NK-92 (cell line): ENCODE measurements around the gene MTHFR.

Experiments used
- DNase-seq: peaks from one replicate; lab custom pipeline; 2025; ENCODE audit not compliant: unreplicated experiment; lab: John Stamatoyannopoulos, UW

Gene MTHFR

DNA sequence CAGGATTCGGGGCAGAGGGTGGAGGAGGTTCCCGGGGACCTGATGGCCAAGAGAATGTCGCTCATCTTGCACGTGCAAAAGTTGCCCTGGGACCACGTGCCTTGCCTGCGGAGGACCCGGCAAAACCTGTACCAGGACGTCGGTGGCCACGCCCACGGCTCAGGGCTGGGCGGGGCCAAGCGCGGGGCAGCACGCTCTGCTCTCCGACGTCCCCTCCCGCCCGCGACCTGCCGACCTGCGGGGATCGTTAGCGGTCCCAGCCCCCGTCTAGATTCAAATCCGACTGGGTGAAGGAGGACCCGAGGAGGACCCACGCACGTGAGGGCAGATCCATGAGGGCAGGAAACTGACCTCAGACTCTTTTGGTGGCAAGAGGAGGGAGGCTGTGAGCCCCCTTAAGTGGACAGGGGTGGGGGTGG is 43.8 kb downstream of the MTHFR start, which contains the start of gene C1orf167:
Gene C1orf167, plus strand, starts transcription at position 206 of the 419 bp plus-strand sequence. CDS start 2,208 bp downstream, outside the sequence.
- DNase-seq, result no peak

DNA sequence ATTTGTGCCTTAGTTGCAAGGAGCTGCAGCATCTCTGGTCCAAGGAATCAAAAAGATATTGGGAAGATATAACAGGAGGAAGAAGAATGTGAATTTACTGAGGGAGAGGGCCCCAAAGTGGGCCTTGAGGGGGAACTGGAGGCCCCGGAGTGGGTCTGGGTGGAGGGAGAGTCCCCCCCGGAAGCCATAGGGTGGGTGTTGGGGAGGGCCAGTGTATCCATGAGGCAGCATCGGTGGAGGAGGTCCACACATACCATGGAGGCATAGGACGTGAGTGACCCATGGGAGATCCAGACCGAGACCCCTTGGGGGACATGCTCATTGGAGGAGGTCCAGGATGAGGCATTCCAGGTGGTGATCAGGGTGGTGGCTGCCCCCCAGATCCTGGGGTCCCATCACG is 44.5 kb downstream of the MTHFR start:
- no peak for DNase-seq

DNA sequence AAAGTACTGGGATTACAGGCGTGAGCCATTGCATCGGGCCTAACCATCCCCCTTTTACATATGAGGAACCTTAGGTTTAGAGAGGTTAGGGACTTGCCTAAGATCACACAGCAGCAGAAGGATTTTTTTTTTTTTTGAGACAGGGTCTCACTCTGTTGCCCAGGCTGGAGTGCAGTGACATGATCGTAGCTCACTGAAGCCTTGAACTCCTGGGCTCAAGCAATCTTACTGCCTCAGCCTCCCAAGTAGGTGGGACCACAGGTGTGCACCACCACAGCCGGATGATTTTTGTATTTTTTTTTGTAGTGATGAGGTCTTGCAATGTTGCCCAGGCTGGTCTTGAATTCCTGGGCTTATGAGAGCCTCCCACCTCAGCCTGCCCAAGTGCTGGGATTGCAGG is 46.0 kb downstream of the MTHFR start:
- no peak for DNase-seq

DNA sequence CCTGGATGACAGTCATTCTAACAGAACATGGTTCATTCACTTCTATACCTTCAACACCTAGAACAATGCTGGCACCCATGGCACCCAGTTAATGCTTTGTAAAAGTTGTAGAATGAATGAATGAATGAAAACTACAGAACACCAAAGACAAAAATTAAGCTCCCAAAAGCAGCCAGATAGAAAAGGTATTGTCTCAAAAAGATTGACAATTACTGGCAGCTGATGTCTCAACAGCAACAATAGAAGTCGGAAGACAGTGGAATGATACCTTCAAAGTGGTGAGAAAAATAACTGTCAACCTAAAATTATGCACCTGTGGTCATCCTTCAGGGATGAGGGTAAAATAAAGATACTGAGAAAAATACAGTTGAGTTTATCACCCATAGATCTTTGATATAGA is 48.7 kb downstream of the MTHFR start:
- DNase-seq, result no peak

DNA sequence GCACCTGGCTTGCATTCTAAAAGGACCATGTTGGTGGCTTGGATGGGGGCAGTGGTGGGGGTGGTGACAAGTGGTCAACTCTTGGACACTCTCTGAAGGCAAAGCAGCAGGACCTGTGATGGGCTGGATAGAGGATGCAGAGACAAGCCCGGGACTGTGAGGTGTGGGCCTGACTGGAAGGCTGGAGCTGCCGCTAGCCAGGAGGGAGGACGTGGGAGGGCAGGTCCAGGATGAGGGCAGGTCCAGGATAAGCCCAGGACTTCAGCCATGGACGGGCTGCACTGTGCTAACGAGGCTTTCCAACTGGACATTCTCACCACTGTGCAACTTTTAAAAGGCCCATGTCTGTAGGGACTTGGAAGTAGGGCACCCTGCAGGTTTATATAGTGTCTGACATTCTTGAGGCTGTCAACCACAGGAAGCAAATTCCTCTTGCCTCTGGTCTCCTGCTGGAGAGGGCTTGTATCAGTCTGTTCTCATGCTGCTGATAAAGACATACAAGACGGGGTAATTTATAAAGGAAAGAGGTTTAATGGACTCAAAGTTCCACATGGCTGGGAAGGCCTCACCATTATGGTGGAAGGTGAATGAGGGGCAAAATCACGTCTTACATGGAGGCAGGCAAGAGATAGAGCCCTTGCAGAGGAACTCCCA is 52.1 kb downstream of the MTHFR start:
- DNase-seq, result no peak

DNA sequence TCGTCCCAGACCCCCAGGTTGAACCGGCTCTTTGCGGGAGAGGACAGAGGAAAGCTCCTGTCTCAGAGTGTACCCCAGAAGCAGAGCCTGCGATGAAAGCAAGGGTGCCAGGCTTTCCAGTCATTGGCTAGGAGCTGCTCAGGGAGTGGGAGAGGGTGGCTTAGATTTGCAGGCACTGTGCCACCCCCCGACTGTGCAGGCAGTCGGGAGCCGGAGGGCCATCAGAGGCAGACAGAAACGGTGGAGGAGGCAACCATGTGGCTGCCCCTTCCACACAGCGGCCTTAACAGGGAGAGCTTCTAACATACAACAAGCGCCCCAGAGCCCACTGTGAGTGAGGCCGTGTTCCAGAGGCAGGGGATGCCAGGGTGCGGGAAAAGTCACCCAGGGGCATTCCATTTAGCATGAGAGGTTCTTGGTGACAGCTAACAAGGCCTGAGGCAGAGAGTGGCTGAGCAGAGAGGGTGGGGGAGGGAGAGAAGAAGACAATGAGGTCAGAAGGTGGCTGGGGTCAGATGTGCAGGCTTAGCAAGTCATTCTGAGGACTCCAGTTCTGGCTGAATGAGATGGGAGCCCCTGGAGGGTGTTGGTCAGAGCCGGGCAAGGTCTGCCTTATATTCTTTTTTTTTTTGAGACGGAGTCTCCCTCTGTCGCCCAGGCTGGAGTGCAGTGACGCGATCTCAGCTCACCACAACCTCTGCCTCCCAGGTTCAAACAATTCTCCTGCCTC is 53.2 kb downstream of the MTHFR start:
- DNase-seq, result no peak

DNA sequence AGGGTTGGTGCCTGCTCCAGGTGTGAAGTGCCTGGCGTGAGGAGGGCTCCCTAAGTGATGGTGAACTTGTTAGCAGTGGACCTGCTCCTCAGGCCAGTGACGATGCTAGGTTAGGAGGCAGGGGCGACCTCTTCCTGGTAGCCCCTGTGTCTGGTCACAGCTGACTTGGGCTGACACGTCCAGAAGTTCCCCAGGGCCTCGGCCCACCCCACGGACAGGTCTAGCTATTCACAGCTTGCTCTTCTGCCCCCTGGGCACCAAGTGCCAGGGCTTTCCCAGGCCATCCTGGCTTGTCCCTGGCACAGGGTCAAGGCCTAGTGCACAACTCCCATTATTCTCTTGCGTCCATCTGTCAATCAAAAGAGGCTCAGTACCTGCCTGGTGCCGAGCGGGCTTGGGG is 54.7 kb downstream of the MTHFR start:
- DNase-seq, result no peak

DNA sequence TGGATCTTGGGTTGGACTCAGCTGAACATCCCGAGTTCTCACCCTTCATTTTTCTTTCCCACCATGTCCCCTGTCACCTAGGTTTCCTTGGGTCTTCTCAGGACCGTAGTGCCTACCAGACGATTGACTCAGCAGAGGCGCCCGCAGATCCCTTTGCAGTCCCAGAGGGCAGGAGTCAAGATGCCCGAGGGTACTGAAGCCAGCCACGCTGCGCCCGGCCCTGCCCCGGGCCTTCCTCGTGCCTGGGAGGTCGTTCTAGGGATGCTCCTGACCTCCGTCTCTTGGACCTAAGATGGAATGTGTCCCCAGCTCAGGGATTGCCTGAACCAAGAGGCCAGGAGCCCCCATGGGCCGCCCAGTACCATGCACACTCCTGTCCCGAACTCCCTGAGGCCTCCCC is 55.8 kb downstream of the MTHFR start:
- DNase-seq, result no peak

DNA sequence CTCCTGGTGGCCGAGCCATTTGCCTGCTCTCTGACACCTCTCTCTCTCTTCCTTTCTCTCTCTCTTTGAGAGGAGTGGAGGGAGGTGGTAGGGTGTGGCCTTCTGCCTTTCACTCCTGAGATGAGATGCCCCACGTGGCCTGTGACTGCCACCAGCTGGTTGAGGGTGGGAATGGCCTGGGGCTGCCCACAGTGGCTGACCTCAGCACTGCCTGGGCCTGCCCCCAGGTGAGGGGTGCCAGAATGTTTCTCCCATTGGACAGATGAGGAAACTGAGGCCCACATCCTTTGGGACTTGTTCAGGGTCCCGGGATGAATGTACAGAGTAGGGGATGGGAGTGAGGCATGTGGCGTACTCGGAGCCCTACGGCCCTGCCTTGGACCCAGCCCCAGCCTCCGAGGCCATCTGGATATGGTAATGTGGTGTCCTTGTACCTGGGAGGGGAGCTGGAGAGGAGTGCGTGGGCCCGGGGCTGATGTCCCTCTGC is 56.5 kb downstream of the MTHFR start:
- no peak for DNase-seq

DNA sequence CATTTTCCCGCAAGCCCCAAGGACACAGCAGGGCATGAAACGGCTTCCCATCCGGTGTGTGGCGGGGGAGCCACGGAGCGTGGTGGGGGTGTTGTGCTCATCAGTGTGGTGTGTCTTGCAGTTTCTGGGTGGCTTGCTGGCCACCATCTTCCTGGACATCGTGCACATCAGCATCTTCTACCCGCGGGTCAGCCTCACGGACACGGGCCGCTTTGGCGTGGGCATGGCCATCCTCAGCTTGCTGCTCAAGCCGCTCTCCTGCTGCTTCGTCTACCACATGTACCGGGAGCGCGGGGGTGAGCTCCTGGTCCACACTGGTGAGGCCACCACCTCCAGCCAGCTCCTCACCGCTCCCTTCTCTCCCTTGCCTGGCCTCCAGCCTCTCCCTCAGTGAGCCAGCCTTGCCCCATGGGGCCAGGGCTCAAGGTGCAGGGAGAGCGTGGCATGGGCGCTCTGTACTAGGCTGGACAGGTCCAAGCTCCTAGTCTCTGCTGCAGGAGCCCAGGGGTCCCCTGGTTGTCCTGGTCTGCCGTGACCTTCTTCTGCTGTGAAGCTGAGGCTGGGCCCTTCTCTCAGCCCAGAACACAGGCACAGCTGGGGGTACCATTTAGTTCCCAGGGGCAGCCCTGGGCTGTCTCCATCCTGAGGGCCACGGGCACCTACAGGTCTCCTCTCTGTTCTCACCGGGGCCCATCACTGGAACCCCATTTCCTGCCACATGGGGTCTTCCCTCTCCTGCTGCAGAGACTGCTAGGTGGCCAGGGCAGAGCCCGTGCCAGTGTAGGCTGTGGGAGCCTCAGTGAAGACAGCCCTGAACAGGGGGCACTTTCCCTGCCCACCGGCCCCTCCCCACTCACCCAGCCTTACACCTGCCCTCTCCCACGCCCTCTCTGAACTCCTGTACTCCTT is 57.2 kb downstream of the MTHFR start:
- no peak for DNase-seq

DNA sequence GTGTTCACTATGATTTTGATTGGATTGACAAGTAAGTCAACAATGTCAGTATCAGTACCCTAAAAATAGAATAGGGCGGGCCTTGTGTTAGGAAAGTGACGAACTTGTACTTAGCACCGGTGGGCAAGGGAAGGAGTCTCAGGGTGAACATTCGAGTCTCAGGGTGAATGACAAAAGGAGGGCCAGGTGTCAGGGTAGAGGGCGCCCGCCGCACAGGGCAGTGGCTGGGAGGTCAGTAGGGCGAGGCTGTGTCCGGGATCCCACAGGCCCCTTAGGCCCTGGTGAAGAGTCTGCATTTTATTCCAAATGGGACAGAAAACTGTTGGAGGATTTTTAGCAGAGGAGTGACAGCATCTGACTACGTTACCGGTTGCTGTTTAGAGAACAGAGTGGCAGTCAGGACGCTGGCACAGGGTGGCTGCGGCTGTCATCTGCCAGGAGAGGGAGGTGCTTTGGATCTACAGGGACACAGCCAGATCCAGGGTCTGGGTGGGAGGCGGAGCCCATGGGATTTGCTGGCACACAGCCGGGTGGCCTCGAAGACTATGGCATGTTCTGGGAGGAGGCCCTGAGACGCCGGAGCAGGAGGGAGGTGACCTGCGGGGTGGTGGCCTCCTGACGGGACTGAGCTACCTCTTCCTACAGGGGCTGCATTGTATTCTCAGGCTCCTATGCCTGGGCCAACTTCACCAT is 58.8 kb downstream of the MTHFR start:
- DNase-seq, result no peak

DNA sequence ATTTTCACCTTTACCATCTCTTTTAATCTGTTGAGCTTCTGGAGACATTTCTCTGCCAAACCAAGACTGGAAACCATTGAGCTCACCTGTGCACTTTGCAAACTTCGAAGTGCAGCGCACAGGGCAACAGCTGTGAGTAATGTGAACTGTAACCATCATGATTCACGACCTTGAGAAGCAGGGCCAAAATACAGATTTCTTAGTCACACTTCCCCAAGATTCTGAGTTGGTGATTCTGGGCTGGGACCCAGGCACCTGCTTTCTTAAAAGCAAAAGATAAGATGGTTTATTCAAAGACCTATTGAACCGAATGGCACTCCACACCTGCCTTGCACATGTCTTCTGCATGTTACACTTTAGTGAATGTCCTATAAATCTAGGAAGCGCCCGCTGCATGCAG is 59.7 kb downstream of the MTHFR start:
- no peak for DNase-seq

DNA sequence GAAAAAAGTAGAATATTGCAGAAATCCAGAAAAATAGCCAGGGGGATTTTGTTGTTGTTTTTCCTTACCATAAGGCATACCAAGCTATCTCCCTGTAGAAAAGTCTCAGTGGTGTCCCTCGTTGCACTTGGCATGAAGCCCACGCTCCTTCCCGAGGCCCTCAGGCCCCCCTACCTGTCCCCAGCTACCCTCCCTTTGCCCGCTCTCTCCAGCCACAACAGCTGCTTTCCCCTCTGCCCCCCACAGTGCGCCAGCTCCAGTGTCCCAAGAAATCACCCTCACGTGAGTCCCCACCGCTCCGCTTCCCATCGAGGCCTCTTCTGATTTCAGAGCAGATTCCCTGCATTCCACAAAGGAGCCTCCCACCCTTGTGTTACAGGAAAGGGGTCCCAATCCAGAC is 61.5 kb downstream of the MTHFR start:
- no peak for DNase-seq

DNA sequence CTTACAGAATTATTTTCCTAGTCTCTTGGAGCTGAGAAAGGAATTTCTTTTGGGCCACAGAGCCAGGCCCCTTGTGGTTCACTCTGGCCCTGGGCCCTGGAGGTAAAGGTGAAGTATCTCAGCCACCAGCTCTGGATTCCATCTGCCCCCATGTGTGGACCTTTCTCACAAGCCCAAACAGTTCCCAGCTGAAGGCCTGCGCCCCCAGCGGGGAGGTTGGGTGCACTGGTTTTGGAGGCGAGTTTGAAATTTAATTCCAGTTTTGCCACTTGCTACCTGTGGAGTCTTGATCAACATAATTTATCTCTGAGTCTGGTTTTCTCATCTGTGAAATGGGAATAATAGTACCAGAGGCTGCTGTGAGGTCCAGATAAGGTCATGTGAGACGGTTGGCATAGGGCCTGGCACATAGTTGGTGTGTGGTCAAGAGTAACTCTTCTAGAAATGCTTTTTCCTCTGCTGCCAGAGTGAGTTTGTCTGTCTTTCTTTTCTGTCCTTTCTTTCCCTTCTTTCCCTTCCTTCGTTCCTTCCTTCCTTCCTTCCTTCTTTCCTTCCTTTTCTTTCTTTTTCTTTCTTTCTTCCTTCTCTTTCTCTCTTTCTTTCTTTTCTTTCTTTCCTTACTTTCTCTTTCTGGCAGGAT is 63.7 kb downstream of the MTHFR start:
- DNase-seq, result no peak

DNA sequence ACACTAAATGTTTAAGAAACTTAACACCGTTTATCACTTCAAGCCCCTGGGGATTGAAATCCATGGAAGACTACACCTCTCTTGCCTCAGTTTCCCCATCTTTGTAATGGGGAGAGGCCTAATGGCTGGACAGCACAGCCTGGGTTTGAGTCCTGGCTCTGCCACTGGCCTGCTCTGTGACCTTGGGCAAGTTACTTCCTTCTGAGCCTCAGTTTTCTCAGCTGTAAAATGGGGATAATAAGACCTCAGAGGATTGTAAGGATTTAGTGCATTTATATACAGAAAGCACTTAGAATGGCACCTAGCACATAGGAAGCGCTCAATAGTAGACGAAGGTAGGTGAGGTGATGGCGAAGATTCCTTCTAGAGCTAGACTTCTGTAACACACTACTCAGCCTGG is 64.3 kb downstream of the MTHFR start:
- no peak for DNase-seq

DNA sequence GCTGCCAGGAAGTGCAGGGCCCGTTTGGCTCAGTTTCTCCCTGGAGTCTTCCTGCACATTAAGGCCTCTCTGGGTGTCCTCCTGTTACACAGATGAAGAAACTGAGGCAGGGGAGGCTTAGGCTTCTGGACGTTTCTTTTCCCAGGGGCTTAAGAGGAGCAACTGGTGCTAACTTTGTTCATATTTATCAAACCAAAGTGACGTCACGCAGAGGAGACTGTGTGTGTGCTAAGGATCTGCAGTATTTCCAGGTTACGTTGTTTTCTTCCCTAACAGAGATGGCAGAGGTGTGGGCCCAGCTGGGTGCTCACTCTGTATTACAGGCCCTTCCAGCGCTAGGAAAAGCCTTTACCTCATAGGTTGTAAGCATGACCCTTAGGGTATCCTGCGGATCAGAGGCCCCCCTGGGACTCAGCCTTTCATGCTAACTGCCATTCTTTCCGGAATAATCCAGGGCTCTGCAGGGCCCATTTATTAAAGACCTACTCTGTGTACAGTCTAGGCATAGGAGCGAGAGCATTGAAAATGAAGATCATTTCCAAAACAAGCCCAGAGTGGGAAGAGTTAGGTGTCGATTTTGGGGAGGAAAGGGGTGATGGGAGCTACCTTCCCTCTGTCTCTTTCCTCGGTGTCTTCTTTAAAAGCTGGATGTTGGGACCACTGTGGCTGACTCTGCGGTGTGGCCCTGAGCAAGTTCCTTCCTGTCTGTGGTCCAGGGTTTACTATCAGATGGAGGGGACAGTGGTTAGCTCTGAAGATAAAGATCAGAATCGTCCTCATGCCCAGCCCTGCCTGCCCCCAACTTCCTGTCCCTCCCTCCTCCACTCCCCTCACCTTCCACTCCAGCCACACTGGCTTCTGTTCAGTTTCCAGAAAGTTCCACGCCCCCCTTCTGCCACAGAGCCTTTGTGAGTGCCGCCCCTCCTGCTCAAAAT is 65.2 kb downstream of the MTHFR start:
- no peak for DNase-seq

DNA sequence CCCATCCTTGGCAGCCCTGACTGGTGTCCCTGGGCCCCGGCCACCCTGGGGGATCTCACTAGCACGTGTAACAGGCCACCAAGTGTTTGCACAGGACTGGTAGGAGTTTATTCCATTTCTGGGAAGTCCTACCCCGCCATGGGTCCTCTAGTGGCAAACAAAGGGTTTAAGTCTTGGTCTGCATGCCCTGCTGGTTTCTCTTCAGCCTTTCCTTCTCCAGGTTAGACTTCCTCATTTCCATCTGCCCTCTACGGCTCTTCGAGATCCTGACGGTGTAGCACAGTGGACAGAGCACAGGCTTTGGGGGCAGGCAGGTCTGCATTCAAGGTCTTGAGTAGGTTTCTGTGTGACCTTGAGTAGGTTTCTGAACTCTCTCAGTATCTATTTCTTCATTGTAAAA is 67.0 kb downstream of the MTHFR start:
- DNase-seq, result no peak

DNA sequence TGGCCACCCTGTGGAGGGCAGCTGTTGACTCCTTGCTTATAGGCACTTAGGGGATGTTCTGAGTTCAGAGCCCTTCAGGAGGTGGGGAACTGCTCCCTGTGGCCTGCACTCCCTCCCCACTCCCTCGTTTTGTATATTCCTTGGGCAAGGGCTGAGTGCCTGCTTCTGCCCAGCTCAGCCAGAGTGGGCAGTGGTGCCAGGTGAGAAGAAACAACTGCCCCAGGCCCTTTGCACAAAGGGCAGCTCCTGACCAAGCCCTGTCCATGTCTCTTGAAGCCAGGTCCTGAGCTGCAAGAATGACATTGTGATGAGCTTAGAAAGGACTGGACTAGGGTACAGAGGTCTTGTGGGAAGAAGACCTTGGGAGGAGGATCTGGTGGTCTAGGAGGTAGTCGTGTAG is 67.7 kb downstream of the MTHFR start:
- no peak for DNase-seq
